Heart left ventricle (tissue), 13 donors: Measurements from ENCODE around the gene DDR2.

Experiments used
- POLR2A ChIP-seq, 2 donors: fragments of 450-650 bp; IDR thresholded peaks; one replicate each; pipeline ENCODE4 v1.6.1; 2017; ENCODE audit warnings: antibody characterized with exemption in 2 of 2, mild to moderate bottlenecking in 2 of 2, moderate library complexity in 2 of 2
- TF ChIP-seq, protein P1 (sequence below), 12 donors: fragments of 200-600 bp; sonication (generic) in 4 of 12; IDR thresholded peaks; one replicate each; pipeline versions ENCODE4 v1.5.0 to v1.8.0; 2018 to 2022; ENCODE audit warnings: antibody characterized with exemption in 12 of 12, mild to moderate bottlenecking in 5 of 12
- donor health status: ischemic (EF 13 %, LVEDD 7.1; RV severe dilation, severe dysfunction).
- donor health status: DM: no; HTN: yes; CAD: no.
- donor health status: DM: no; HTN: no; CAD: no.
- donor health status: ischemic (EF 25% LVEDD 6.9; RV normal size, moderate dysfunction).
- donor health status: ischemic (EF 25% LVEDD 5.7; RV mildly dilated, moderate dysfunction).
- donor health status: ischemic (EF 35%, LVEDD 5.7; RV mildly dilated, moderate dysfunction).
- donor health status: nonischemic (EF 11% LVEDD 7.7; RV severe dilation, severe dysfunction).
- donor health status: DM: yes; HTN: yes; CAD: no.
- donor health status: PGD.
- donor health status: ischemic (EF 29% LVEDD 5.4; RV normal size, mild dysfunction).
- donor health status: nonischemic (EF 23%, LVEDD 6.1; RV moderate dilation, normal function).

DNA sequence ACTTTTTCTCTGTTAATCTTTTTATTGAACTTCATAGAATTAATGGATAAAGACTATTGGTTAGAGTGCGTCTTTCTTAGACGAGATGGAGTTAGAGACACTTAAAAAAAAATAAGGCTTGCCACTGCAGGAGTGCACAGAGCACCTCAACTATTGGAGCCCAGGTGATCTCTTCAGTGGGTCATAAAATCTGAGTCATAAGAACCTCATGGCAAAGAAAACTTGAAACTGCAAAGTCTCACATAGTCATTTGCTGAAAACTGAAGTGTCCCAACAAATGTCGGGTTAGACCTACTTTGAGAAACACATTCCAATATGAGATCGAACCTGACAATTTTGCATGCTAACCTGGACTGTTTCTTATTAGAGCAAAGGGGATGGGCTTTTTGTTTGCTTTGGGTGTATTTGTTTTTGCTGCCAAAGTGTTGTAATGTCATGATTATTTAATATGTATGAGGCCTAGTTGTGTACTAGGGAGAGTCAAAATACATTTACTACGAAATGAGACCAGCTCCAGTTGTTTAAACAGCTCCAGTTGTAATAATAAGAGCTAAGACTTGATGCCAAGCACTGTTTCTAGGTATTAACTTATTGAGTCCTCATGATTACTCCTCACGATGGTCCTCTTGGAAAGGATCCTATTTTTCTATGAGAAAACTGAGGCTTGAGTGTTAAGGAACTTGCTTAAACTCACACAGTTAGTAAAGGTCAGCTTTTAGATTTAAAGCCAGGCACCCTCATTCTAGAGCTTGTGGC lies 65.1 kb downstream of the DDR2 start:
- TF ChIP-seq, protein P1, sequence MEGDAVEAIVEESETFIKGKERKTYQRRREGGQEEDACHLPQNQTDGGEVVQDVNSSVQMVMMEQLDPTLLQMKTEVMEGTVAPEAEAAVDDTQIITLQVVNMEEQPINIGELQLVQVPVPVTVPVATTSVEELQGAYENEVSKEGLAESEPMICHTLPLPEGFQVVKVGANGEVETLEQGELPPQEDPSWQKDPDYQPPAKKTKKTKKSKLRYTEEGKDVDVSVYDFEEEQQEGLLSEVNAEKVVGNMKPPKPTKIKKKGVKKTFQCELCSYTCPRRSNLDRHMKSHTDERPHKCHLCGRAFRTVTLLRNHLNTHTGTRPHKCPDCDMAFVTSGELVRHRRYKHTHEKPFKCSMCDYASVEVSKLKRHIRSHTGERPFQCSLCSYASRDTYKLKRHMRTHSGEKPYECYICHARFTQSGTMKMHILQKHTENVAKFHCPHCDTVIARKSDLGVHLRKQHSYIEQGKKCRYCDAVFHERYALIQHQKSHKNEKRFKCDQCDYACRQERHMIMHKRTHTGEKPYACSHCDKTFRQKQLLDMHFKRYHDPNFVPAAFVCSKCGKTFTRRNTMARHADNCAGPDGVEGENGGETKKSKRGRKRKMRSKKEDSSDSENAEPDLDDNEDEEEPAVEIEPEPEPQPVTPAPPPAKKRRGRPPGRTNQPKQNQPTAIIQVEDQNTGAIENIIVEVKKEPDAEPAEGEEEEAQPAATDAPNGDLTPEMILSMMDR (IDR thresholded peaks at IDR 0.05) = no peak
- no peak for TF ChIP-seq POLR2A (IDR thresholded peaks at IDR 0.05)
